OCI-LY7 (cell line): ENCODE results near the gene CCDC122.

ENCODE experiments used
- CTCF ChIP-seq: fragments of 200-600 bp; sonication (generic); conservative IDR thresholded peaks from 2 replicates; pipeline ENCODE4 v1.5.1; 2014; ENCODE audit warnings: mild to moderate bottlenecking, antibody characterized with exemption, low read length, moderate library complexity, mixed read lengths
- EZH2phosphoT487 ChIP-seq: fragments of 200-600 bp; sonication (generic); IDR thresholded peaks from 2 replicates; pipeline ENCODE4 v1.6.1; 2018; ENCODE audit warnings: low read depth, borderline replicate concordance, mild to moderate bottlenecking, mixed run types, antibody characterized with exemption, low read length, moderate library complexity, mixed read lengths

GRCh38 chr13:43877326-43877725 is 2.2 kb downstream of the CCDC122 start:
- no peak for TF ChIP-seq CTCF
- no peak for TF ChIP-seq EZH2phosphoT487
